Liver (tissue), 9 donors: ENCODE measurements around the gene GLI3. TPM values are rescaled to one million over a fixed set of nuclear protein-coding genes. Genes with fewer than 3 reads are reported as not detected.

Source experiments
- DNase-seq: peaks from one replicate; pipeline ENCODE4 v3.0.0-alpha.2; 2017; ENCODE audit warnings: low spot score
- H3K27ac ChIP-seq, 2 donors: one replicate each; pipeline ENCODE4 v1.7.0; 2013; ENCODE audit warnings: inconsistent platforms in 2 of 2, low read length in 2 of 2, control low read depth in 1 of 2, low read depth in 1 of 2, mild to moderate bottlenecking in 1 of 2
- H3K27me3 ChIP-seq, 4 donors: one replicate each; pipeline versions ENCODE4 v1.6.1 to v1.7.0; 2013; ENCODE audit warnings: low read length in 3 of 4, inconsistent platforms in 1 of 4, mild to moderate bottlenecking in 1 of 4, moderate library complexity in 1 of 4; ENCODE audit not compliant: control insufficient read depth in 4 of 4, insufficient read depth in 4 of 4
- H3K36me3 ChIP-seq, 4 donors: one replicate each; pipeline versions ENCODE4 v1.6.1 to v1.7.0; 2013; ENCODE audit warnings: low read length in 3 of 4, mild to moderate bottlenecking in 3 of 4, low read depth in 1 of 4, moderate library complexity in 1 of 4; ENCODE audit not compliant: control insufficient read depth in 4 of 4, insufficient read depth in 3 of 4
- H3K4me1 ChIP-seq, 4 donors: one replicate each; pipeline versions ENCODE4 v1.6.1 to v1.7.0; 2013; ENCODE audit warnings: low read length in 3 of 4, mild to moderate bottlenecking in 3 of 4, moderate library complexity in 1 of 4; ENCODE audit not compliant: control insufficient read depth in 4 of 4, insufficient read depth in 4 of 4
- H3K4me3 ChIP-seq, 3 donors: one replicate each; pipeline versions ENCODE4 v1.6.1 to v1.7.0; 2013; ENCODE audit warnings: low read length in 3 of 3, control low read depth in 1 of 3, low read depth in 1 of 3, mild to moderate bottlenecking in 1 of 3
- H3K9ac ChIP-seq, 2 donors: one replicate each; pipeline ENCODE4 v1.7.0; 2013; ENCODE audit warnings: low read length in 2 of 2, mild to moderate bottlenecking in 2 of 2, moderate library complexity in 2 of 2, control low read depth in 1 of 2, low read depth in 1 of 2
- H3K9me3 ChIP-seq, 4 donors: one replicate each; pipeline versions ENCODE4 v1.6.1 to v1.7.0; 2013; ENCODE audit warnings: low read length in 3 of 4; ENCODE audit not compliant: control insufficient read depth in 4 of 4
- ATF3 ChIP-seq: IDR thresholded peaks from 2 replicates; pipeline ENCODE4 v1.6.1; 2016; ENCODE audit warnings: antibody characterized with exemption
- FOXA1 ChIP-seq: IDR thresholded peaks from 2 replicates; pipeline ENCODE4 v1.6.1; 2016; ENCODE audit warnings: antibody characterized with exemption
- FOXA2 ChIP-seq: IDR thresholded peaks from 2 replicates; pipeline ENCODE4 v1.6.1; 2016; ENCODE audit warnings: antibody characterized with exemption
- HNF4A ChIP-seq, 2 donors: conservative IDR thresholded peaks; 2 replicates each; pipeline ENCODE4 v1.6.1; 2016; ENCODE audit warnings: antibody characterized with exemption in 2 of 2, mild to moderate bottlenecking in 2 of 2
- JUND ChIP-seq, 2 donors: IDR thresholded peaks; 2 replicates each; pipeline ENCODE4 v1.6.1; 2016; ENCODE audit warnings: antibody characterized with exemption in 2 of 2
- MAX ChIP-seq: IDR thresholded peaks from 2 replicates; pipeline ENCODE4 v1.6.1; 2016; ENCODE audit warnings: antibody characterized with exemption
- RAD21 ChIP-seq, 2 donors: IDR thresholded peaks; 2 replicates each; pipeline ENCODE4 v1.6.1; 2016; ENCODE audit warnings: antibody characterized with exemption in 2 of 2, mild to moderate bottlenecking in 2 of 2
- YY1 ChIP-seq: IDR thresholded peaks from 2 replicates; pipeline ENCODE4 v1.6.1; 2016; ENCODE audit warnings: antibody characterized with exemption, mild to moderate bottlenecking
- WGBS: extraction: QIAGEN DNeasy Blood & Tissue Kit; methylation state at CpG from one replicate; pipeline ENCODE4 v1.1.7; 2013; 5-methylcytosine and 5-hydroxymethylcytosine counted together
- polyA plus RNA-seq, 2 donors: library from polyadenylated mRNA; stranded (reverse) in 1 of 2; unstranded in 1 of 2; fragments of 200-250 nt in 1 of 2; fragments of >200 nt in 1 of 2; fragmentation: Nextera tagmentation in 1 of 2; extraction: Ambion mirVana in 1 of 2; gene quantifications; one replicate each; pipeline versions ENCODE4 v1.2.1 to v1.2.3, GENCODE V29; 2013 to 2015
- total RNA-seq, 2 donors: library from RNA; depleted of rRNA; stranded (reverse); fragments of >200 nt; gene quantifications; one replicate each; pipeline ENCODE4 v1.2.3, GENCODE V29; 2014
- TF ChIP-seq, protein P1 (sequence below): IDR thresholded peaks from 2 replicates; pipeline ENCODE4 v1.6.1; 2016; ENCODE audit warnings: antibody characterized with exemption
- TF ChIP-seq, protein P2 (sequence below): IDR thresholded peaks from 2 replicates; pipeline ENCODE4 v1.6.1; 2016; ENCODE audit warnings: antibody characterized with exemption, mild to moderate bottlenecking
- donor health status: healthy.
- donor health status: healthy.
- donor health status: healthy.
- donor health status: healthy.
- donor health status: healthy.

Gene GLI3
- total and polyA plus RNA-seq, 4 donors, result 0.09 to 0.42 (median 0.26) TPM

DNA sequence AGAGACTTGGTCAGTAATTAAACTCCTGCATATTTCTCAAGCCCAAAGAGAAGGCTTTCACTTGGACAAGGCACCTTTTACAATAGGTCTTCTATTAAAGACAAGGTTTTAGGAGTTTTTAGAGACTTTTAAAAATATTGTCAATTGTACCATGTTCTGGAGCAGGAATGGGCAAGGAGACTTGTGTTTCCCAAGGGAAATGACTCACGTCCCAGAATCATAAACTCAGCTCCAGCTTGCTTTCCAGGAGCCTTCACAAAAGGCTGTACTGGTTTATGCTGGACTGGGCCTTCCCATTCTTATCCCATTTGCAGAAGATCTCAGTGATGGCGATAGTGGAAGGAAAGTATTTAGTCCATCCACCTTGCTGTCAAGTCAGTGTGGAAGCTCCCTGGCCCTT is 7.8 kb upstream of the GLI3 start:
- Histone ChIP-seq H3K4me1 (no peaks in the 10 kb centered on the region), H3K4me3 (no peak overlapping the region), H3K27ac (no peak overlapping the region), H3K27me3 (no peaks in the 10 kb centered on the region), H3K9me3 (no peaks in the 10 kb centered on the region), H3K9ac (no peak overlapping the region), H3K36me3 (no peaks in the 10 kb centered on the region)
- DNase-seq, result no peak
- 78% methylated on average over 2 of the region's 2 CpGs for WGBS
- TF ChIP-seq RAD21 (IDR thresholded peaks at IDR 0.05) (no peak), JUND (IDR thresholded peaks at IDR 0.05) (no peak)

- TF ChIP-seq, protein P1, sequence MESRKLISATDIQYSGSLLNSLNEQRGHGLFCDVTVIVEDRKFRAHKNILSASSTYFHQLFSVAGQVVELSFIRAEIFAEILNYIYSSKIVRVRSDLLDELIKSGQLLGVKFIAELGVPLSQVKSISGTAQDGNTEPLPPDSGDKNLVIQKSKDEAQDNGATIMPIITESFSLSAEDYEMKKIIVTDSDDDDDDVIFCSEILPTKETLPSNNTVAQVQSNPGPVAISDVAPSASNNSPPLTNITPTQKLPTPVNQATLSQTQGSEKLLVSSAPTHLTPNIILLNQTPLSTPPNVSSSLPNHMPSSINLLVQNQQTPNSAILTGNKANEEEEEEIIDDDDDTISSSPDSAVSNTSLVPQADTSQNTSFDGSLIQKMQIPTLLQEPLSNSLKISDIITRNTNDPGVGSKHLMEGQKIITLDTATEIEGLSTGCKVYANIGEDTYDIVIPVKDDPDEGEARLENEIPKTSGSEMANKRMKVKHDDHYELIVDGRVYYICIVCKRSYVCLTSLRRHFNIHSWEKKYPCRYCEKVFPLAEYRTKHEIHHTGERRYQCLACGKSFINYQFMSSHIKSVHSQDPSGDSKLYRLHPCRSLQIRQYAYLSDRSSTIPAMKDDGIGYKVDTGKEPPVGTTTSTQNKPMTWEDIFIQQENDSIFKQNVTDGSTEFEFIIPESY, result no peak
- TF ChIP-seq FOXA2, result no peak
- TF ChIP-seq HNF4A (conservative IDR thresholded peaks at IDR 0.05), result no peak
- TF ChIP-seq ATF3, result no peak
- no peak overlapping the region for H3K4me3 ChIP-seq
- no peaks in the 10 kb centered on the region for H3K27me3 ChIP-seq
- H3K9ac ChIP-seq, result no peak overlapping the region
- no peak for DNase-seq
- H3K36me3 ChIP-seq, result no peaks in the 10 kb centered on the region
- H3K9me3 ChIP-seq, result no peaks in the 10 kb centered on the region
- WGBS, result 72% methylated on average over 3 of the region's 3 CpGs
- H3K4me1 ChIP-seq, result peaks cover 0 to 2% (median 1%) of the 10 kb centered on the region in 4 donors
- no peak overlapping the region for H3K27ac ChIP-seq
Observed at GRCh38 chr7:42242381-42242780, 5.4 kb upstream of the GLI3 start.

GRCh38 chr7:42241424-42241823 is 4.4 kb upstream of the GLI3 start:
- no peak overlapping the region for H3K9ac ChIP-seq
- no peaks in the 10 kb centered on the region for H3K27me3 ChIP-seq
- TF ChIP-seq YY1, result no peak
- no peak for TF ChIP-seq HNF4A (conservative IDR thresholded peaks at IDR 0.05)
- TF ChIP-seq MAX, result no peak
- TF ChIP-seq, protein P2, sequence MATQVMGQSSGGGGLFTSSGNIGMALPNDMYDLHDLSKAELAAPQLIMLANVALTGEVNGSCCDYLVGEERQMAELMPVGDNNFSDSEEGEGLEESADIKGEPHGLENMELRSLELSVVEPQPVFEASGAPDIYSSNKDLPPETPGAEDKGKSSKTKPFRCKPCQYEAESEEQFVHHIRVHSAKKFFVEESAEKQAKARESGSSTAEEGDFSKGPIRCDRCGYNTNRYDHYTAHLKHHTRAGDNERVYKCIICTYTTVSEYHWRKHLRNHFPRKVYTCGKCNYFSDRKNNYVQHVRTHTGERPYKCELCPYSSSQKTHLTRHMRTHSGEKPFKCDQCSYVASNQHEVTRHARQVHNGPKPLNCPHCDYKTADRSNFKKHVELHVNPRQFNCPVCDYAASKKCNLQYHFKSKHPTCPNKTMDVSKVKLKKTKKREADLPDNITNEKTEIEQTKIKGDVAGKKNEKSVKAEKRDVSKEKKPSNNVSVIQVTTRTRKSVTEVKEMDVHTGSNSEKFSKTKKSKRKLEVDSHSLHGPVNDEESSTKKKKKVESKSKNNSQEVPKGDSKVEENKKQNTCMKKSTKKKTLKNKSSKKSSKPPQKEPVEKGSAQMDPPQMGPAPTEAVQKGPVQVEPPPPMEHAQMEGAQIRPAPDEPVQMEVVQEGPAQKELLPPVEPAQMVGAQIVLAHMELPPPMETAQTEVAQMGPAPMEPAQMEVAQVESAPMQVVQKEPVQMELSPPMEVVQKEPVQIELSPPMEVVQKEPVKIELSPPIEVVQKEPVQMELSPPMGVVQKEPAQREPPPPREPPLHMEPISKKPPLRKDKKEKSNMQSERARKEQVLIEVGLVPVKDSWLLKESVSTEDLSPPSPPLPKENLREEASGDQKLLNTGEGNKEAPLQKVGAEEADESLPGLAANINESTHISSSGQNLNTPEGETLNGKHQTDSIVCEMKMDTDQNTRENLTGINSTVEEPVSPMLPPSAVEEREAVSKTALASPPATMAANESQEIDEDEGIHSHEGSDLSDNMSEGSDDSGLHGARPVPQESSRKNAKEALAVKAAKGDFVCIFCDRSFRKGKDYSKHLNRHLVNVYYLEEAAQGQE, result no peak
- TF ChIP-seq FOXA1, result no peak
- no peak overlapping the region for H3K4me3 ChIP-seq
- H3K9me3 ChIP-seq, result no peaks in the 10 kb centered on the region
- H3K27ac ChIP-seq, result no peak overlapping the region
- 82% methylated on average over 6 of the region's 6 CpGs for WGBS
- no peak for DNase-seq
- H3K36me3 ChIP-seq, result no peaks in the 10 kb centered on the region
- peaks cover 5 to 12% (median 8%) of the 10 kb centered on the region in 4 donors for H3K4me1 ChIP-seq
